ENCODE measurements around the gene DUOX1. TPM values are rescaled to one million over a fixed set of nuclear protein-coding genes. Genes with fewer than 3 reads are reported as not detected.
"Not testable (repeated sequence)": the region's sequence is repeated elsewhere in the genome, so short reads cannot be mapped to it uniquely, and the experiment has no call there.

Gene DUOX1
- under 1 TPM; 0.14 to 0.22 TPM for total RNA-seq

- DNase-seq = no peak
- Mint-ChIP-seq H3K27ac (no peak within 1 kb of the TSS), H3K4me1 (peaks cover under 1% of the 10 kb centered on the region), H3K36me3 (no peaks in the 10 kb centered on the region), H3K4me3 (no peak within 1 kb of the TSS), H3K27me3 (peaks cover 81% of the 10 kb centered on the region), H3K9me3 (no peaks in the 10 kb centered on the region)
Observed at GRCh38 chr15:45129651-45130129, at the start of gene DUOX1, which contains the start of gene DUOXA1. DUOX1 (plus strand) TSS chr15:45129994; CDS start chr15:45131967, 1,973 bp downstream. DUOXA1 (minus strand) TSS chr15:45129879; CDS start chr15:45123014, 6,865 bp downstream.

DNA sequence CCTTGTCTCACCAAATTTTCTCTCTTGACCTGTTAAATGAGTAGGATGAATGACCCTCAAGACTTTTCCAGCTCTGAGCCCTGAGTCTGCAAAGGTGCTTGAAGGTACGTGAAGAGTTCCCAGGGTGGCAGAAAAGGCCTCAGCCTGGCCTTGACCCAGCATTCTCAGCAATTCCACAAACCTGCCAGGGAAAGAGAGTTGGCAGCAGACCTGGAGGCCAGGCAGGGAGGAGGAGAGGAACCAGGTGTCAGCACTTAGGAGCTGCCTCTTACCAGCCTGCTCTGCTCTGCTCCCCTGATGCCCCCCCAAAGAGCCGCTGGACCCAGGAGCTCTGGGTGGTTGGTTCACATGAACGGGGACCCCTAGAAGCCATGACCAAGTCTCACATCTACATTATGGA, 49.2 kb upstream of the DUOX1 start:
- not testable (repeated sequence) for H3K27ac Mint-ChIP-seq, H3K27me3 Mint-ChIP-seq, H3K36me3 Mint-ChIP-seq, H3K4me3 Mint-ChIP-seq, DNase-seq, H3K9me3 Mint-ChIP-seq, H3K4me1 Mint-ChIP-seq

GRCh38 chr15:45082412-45082811, 47.4 kb upstream of the DUOX1 start:
- not testable (repeated sequence) for DNase-seq, H3K36me3 Mint-ChIP-seq, H3K9me3 Mint-ChIP-seq, H3K4me3 Mint-ChIP-seq, H3K4me1 Mint-ChIP-seq, H3K27ac Mint-ChIP-seq, H3K27me3 Mint-ChIP-seq

- Mint-ChIP-seq H3K9me3 (no peaks in the 10 kb centered on the region), H3K27me3 (peaks cover 10% of the 10 kb centered on the region), H3K27ac (no peak overlapping the region), H3K4me1 (no peaks in the 10 kb centered on the region), H3K36me3 (no peaks in the 10 kb centered on the region), H3K4me3 (no peak overlapping the region)
- no peak for DNase-seq
Observed at GRCh38 chr15:45083223-45083622, 46.6 kb upstream of the DUOX1 start.

DNA sequence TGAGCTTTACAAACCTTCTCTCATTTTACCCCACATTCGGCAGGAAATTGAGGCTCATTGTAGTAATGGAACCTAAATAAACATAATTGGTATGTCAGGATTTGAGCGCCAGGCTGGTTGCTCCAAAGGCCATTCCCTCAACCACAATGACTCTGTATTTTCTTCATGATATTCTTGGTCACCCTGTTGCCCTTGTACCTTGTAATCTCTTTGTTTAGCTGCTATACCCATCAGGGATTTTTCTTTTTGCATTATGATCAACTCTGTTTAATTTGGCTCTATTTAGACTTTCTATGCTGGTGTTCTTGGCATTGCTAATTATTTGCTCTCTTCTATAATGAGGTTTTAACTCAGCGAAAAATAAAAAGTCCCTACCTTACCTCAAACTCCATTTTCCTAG, 45.6 kb upstream of the DUOX1 start:
- H3K36me3 Mint-ChIP-seq = no peaks in the 10 kb centered on the region
- H3K27me3 Mint-ChIP-seq = peaks cover 13% of the 10 kb centered on the region
- H3K4me3 Mint-ChIP-seq = no peak overlapping the region
- H3K9me3 Mint-ChIP-seq = no peaks in the 10 kb centered on the region
- DNase-seq = no peak
- H3K4me1 Mint-ChIP-seq = no peaks in the 10 kb centered on the region
- no peak overlapping the region for H3K27ac Mint-ChIP-seq

DNA sequence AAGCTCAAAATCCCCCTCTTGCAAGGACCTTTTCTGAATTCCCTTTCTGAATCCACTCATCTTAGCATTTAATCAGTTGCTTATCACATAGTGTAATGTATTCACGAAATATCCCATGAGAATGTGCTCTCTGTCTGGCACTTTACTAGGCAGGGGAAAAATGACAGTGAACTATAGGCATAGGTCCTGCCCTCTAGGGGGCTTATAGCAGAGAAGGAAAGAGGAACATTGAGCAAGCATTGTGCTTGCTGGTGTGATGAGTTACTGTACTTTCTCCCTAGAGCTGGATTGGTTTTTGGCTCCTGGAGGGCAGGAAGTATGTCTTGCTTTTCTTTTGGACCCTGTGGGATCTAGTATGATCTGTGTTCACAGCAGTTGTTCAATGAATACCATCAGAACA, 42.3 kb upstream of the DUOX1 start:
- DNase-seq = no peak
- H3K4me1 Mint-ChIP-seq = no peaks in the 10 kb centered on the region
- no peaks in the 10 kb centered on the region for H3K36me3 Mint-ChIP-seq
- H3K27ac Mint-ChIP-seq = no peak overlapping the region
- no peak overlapping the region for H3K4me3 Mint-ChIP-seq
- H3K27me3 Mint-ChIP-seq = peaks cover 25% of the 10 kb centered on the region
- H3K9me3 Mint-ChIP-seq = no peaks in the 10 kb centered on the region

GRCh38 chr15:45088801-45089711, 40.7 kb upstream of the DUOX1 start:
- Mint-ChIP-seq H3K9me3 (no peaks in the 10 kb centered on the region), H3K27ac (no peak overlapping the region), H3K27me3 (peaks cover 25% of the 10 kb centered on the region), H3K4me1 (no peaks in the 10 kb centered on the region), H3K36me3 (no peaks in the 10 kb centered on the region), H3K4me3 (no peak overlapping the region)
- DNase-seq = no peak

DNA sequence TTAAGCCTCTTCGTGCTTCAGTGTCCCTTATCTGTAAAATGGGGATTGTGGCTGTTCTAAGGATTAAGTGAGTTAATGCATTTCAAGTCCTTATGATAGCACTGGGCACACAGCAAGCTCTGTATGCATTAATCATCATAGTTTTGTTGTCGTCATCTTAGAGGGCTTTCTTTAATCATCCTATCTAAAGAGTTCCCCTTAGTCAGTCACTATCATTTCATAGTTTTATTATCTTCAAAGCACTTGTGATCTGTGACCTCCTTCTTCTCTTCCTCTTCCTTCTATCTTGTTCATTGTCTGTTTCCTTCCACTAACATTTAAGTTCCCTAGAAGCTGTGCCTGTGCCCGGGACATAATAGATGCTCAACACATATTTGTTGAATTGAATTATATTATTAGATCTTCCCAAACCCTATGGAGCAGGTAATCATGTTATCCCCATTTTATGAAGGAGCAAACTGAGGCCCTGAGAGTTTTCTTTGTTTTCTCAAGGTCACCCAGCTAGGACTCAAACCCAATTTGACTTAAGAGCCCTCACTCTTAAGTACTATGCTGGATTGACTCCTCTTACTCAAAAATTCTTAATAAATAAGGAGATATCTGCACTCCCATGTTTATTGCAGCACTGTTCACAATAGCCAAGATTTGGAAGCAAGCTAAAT, 40.0 kb upstream of the DUOX1 start:
- Mint-ChIP-seq H3K36me3 (no peaks in the 10 kb centered on the region), H3K4me1 (no peaks in the 10 kb centered on the region), H3K27me3 (peaks cover 25% of the 10 kb centered on the region), H3K27ac (no peak overlapping the region), H3K9me3 (no peaks in the 10 kb centered on the region), H3K4me3 (no peak overlapping the region)
- no peak for DNase-seq

- no peaks in the 10 kb centered on the region for H3K9me3 Mint-ChIP-seq
- H3K27ac Mint-ChIP-seq = no peak overlapping the region
- no peak overlapping the region for H3K4me3 Mint-ChIP-seq
- DNase-seq = no peak
- no peaks in the 10 kb centered on the region for H3K36me3 Mint-ChIP-seq
- H3K4me1 Mint-ChIP-seq = no peaks in the 10 kb centered on the region
- peaks cover 25% of the 10 kb centered on the region for H3K27me3 Mint-ChIP-seq
Observed at GRCh38 chr15:45091161-45091560, 38.6 kb upstream of the DUOX1 start.

DNA sequence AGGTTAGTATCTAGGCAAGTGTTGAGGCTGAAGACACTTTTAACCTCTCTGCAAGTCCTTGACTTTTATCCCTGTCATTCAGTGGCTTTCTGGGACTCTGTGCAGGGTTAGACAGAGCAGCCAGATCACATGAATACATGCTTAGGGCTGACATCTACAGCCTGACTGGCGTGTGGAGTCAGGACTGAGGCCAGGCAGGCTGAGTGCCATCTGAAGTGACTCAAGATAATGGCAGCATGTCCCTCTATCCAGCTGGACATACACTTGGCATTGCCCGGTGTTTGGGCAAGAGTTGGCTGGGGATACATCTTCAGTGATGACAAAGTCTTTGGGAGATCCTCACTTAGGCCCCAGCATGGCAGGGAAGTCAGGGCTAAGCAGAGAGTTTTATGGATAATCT, 38.2 kb upstream of the DUOX1 start:
- no peaks in the 10 kb centered on the region for H3K9me3 Mint-ChIP-seq

DNA sequence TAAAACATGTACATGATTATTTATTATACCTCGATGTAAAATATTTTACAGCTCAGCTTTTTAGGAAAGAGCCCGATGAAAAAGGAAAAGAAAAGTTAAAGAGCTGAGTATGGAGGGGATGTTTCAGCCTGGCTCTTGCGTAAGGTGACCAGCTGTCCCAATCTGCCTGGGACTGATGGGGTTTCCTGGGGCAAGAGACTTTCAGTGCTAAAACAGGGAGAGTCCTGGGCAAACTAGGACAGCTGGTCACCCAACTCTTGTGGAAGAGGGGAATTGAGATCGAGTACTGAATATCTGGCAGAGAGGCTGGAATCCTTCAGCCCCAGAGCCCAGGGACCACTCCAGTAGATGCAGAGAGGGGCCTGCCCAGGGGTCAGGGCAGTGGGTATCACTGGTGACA, 36.8 kb upstream of the DUOX1 start:
- no peaks in the 10 kb centered on the region for H3K9me3 Mint-ChIP-seq
- no peak overlapping the region for H3K27ac Mint-ChIP-seq
- H3K36me3 Mint-ChIP-seq = no peaks in the 10 kb centered on the region
- H3K4me1 Mint-ChIP-seq = no peaks in the 10 kb centered on the region
- H3K4me3 Mint-ChIP-seq = no peak overlapping the region
- peaks cover 15% of the 10 kb centered on the region for H3K27me3 Mint-ChIP-seq
- DNase-seq = no peak

More for the DNA sequence above, 38.2 kb upstream of the DUOX1 start:
- H3K4me3 Mint-ChIP-seq = no peak overlapping the region
- DNase-seq = no peak
- H3K4me1 Mint-ChIP-seq = no peaks in the 10 kb centered on the region
- peaks cover 25% of the 10 kb centered on the region for H3K27me3 Mint-ChIP-seq
- H3K36me3 Mint-ChIP-seq = no peaks in the 10 kb centered on the region
- H3K27ac Mint-ChIP-seq = no peak overlapping the region

DNA sequence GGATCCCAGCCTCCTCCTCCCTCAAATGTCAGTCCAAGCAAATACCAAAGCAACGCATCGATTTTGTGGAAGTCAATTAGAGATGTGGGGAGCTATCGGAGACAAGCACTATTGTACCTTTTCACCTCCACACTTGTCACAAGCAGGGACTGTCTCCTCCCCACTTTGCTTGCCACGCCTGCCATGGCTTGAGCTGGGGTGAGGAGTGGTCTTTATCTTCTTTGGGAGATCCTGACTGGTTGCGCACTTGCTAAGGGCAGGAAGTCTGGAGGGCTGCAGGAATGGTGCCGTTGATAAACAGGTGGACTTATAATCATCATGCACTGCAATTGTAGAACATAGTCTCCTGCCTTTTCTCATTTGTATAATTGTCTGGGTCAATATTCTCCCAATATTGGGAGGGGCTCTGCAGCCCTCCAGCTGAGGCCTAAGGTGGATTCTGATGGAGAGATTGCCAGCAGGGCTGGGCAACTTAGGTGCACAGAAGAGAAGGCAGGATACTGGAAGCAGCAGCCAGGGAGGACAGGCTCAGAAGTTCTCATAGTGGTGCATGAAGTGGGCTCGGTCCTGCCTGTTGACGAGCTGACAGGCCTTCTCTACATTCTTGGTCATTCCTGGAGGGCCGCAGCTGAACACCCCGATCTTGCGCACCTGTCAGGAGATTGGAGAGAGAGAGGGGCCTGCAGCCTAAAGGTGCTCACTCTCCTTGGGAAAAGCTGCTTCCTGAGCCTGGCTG, 36.0 kb upstream of the DUOX1 start:
- Mint-ChIP-seq H3K9me3 (no peaks in the 10 kb centered on the region), H3K36me3 (no peaks in the 10 kb centered on the region), H3K27ac (no peak overlapping the region), H3K4me1 (no peaks in the 10 kb centered on the region), H3K27me3 (peaks cover 14% of the 10 kb centered on the region), H3K4me3 (no peak overlapping the region)
- no peak for DNase-seq

- H3K27ac Mint-ChIP-seq = no peak overlapping the region
- no peaks in the 10 kb centered on the region for H3K4me1 Mint-ChIP-seq
- H3K36me3 Mint-ChIP-seq = no peaks in the 10 kb centered on the region
- H3K27me3 Mint-ChIP-seq = peaks cover 12% of the 10 kb centered on the region
- H3K9me3 Mint-ChIP-seq = no peaks in the 10 kb centered on the region
- no peak overlapping the region for H3K4me3 Mint-ChIP-seq
- no peak for DNase-seq
Observed at GRCh38 chr15:45094358-45094730, 35.5 kb upstream of the DUOX1 start.

DNA sequence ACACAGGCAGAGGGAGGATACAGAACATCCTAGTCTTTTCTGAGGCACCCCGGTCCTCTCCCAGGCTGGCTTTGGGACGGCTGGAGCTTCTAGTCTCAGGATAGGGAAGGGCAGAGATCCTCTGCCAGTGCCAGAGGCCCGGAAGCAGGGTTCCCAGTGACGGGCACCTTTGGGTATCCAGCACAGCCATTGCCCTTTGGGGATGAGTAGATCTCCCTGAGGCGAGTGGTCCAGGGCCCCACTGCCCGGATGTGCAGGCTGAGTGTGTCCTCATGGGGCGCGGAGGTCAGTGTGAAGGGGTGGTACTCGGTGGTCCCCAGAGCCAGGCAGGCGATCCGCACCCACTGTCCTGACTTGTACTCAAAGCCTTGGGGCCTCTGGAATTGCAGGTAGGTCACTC, 34.1 kb upstream of the DUOX1 start:
- Mint-ChIP-seq H3K4me3 (no peak overlapping the region), H3K27me3 (peaks cover 6% of the 10 kb centered on the region), H3K36me3 (no peaks in the 10 kb centered on the region), H3K9me3 (no peaks in the 10 kb centered on the region), H3K4me1 (no peaks in the 10 kb centered on the region), H3K27ac (no peak overlapping the region)
- DNase-seq = no peak

DNA sequence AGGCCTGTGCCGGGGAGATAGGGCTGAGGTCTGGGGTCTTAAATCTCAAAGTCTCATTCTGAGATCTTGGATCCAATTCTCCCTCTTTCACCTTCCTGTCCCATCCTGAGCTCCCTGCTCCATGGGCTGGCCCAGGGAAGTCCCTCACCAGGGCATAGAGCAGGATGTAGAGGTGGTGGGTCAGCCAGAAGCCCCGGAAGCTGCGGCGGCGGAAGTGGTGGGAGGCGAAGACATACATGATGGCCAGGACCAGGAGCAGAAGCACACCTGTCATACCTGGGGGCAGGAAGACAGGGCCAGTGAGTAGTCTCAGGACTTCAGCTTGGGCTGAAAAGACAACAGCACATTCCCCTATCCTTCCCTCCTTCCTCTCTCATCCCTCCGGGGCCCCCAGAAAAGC, 32.3 kb upstream of the DUOX1 start:
- H3K4me3 Mint-ChIP-seq = no peak overlapping the region
- no peaks in the 10 kb centered on the region for H3K36me3 Mint-ChIP-seq
- no peak overlapping the region for H3K27ac Mint-ChIP-seq
- H3K9me3 Mint-ChIP-seq = no peaks in the 10 kb centered on the region
- no peaks in the 10 kb centered on the region for H3K4me1 Mint-ChIP-seq
- no peak for DNase-seq
- no peaks in the 10 kb centered on the region for H3K27me3 Mint-ChIP-seq

All from activated naive CD8-positive, alpha-beta T cell treated with anti-CD3 and anti-CD28 coated beads for 36 hours (primary cell).